HepG2 (cell line): ENCODE measurements around the gene CSF3R. TPM values are rescaled to one million over a fixed set of nuclear protein-coding genes. Genes with fewer than 3 reads are reported as not detected.
A peak's percentile ranks its signal among the peaks of the same experiment; 100 is the strongest.

ENCODE experiments used
- GTF2F1 ChIP-seq: fragments of 150-350 bp; IDR thresholded peaks from 2 replicates; pipeline ENCODE4 v1.6.1; 2014; ENCODE audit warnings: low read length
- HES4 ChIP-seq: sonication (generic); formaldehyde crosslinking; IDR thresholded peaks from 2 replicates; pipeline ENCODE4 v1.9.0; 2021; ENCODE audit warnings: mild to moderate bottlenecking, missing genetic modification reagents, borderline replicate concordance
- HIVEP1 ChIP-seq: sonication (generic); formaldehyde crosslinking; IDR thresholded peaks from 2 replicates; pipeline ENCODE4 v1.4.0; 2020; ENCODE audit warnings: mild to moderate bottlenecking, missing genetic modification reagents
- HNRNPH1 ChIP-seq: fragments of 200-400 bp; formaldehyde crosslinking; optimal IDR thresholded peaks from 2 replicates; pipeline ENCODE3; 2017; ENCODE audit warnings: mild to moderate bottlenecking, low read depth, low read length
- IRF2 ChIP-seq: IDR thresholded peaks from 2 replicates; pipeline ENCODE4 v1.6.1; 2018; ENCODE audit warnings: missing genetic modification reagents, missing compliant biosample characterization
- MYC ChIP-seq: sonication (generic); formaldehyde crosslinking; IDR thresholded peaks from 2 replicates; pipeline ENCODE4 v1.9.0; 2021; ENCODE audit warnings: missing genetic modification reagents, borderline replicate concordance
- NFIB ChIP-seq: sonication (generic); formaldehyde crosslinking; IDR thresholded peaks from 2 replicates; pipeline ENCODE4 v1.9.0; 2021; ENCODE audit warnings: missing genetic modification reagents, mild to moderate bottlenecking, borderline replicate concordance
- NR2F6 ChIP-seq, 2 experiments: IDR thresholded peaks; 2 replicates each; pipeline ENCODE4 v1.6.1; 2016; ENCODE audit warnings: antibody characterized with exemption in 1 of 2, mild to moderate bottlenecking in 1 of 2
- PRMT3 ChIP-seq: sonication (generic); formaldehyde crosslinking; IDR thresholded peaks from 2 replicates; pipeline ENCODE4 v1.8.1; 2022; ENCODE audit warnings: low read depth, mild to moderate bottlenecking, moderate library complexity, missing genetic modification reagents, borderline replicate concordance
- SNAPC5 ChIP-seq: sonication (generic); formaldehyde crosslinking; IDR thresholded peaks from 2 replicates; pipeline ENCODE4 v1.8.1; 2023; ENCODE audit warnings: mild to moderate bottlenecking, missing genetic modification reagents, borderline replicate concordance
- TFE3 ChIP-seq: IDR thresholded peaks from 2 replicates; pipeline ENCODE4 v1.6.1; 2016
- TOE1 ChIP-seq: sonication (generic); formaldehyde crosslinking; IDR thresholded peaks from 2 replicates; pipeline ENCODE4 v1.4.0; 2020; ENCODE audit warnings: mild to moderate bottlenecking, missing genetic modification reagents
- U2AF1 ChIP-seq: fragments of 200-400 bp; formaldehyde crosslinking; optimal IDR thresholded peaks from 2 replicates; pipeline ENCODE3; 2017; ENCODE audit warnings: mild to moderate bottlenecking, low read depth, low read length
- WIZ ChIP-seq: sonication (generic); formaldehyde crosslinking; IDR thresholded peaks from 2 replicates; pipeline ENCODE4 v1.5.1; 2020; ENCODE audit warnings: mild to moderate bottlenecking, missing genetic modification reagents
- ZKSCAN1 ChIP-seq: fragments of 150-350 bp; IDR thresholded peaks from 2 replicates; pipeline ENCODE4 v1.6.1; 2014; ENCODE audit warnings: low read length
- ZNF143 ChIP-seq: sonication (generic); formaldehyde crosslinking; IDR thresholded peaks from 2 replicates; pipeline ENCODE4 v1.4.0; 2020; ENCODE audit warnings: missing genetic modification reagents
- ZNF234 ChIP-seq: sonication (generic); formaldehyde crosslinking; conservative IDR thresholded peaks from 2 replicates; pipeline ENCODE4 v1.5.1; 2020; ENCODE audit warnings: mild to moderate bottlenecking, missing genetic modification reagents
- ZNF430 ChIP-seq: sonication (generic); formaldehyde crosslinking; IDR thresholded peaks from 2 replicates; pipeline ENCODE4 v1.9.0; 2021; ENCODE audit warnings: mild to moderate bottlenecking, missing genetic modification reagents
- ZNF543 ChIP-seq: sonication (generic); formaldehyde crosslinking; IDR thresholded peaks from 2 replicates; pipeline ENCODE4 v1.4.0; 2020; ENCODE audit warnings: mild to moderate bottlenecking, missing genetic modification reagents
- ZNF614 ChIP-seq: IDR thresholded peaks from 2 replicates; pipeline ENCODE4 v1.6.1; 2018; ENCODE audit warnings: missing biosample characterization, missing genetic modification reagents, inconsistent platforms, borderline replicate concordance
- ZNF766 ChIP-seq: sonication (generic); formaldehyde crosslinking; IDR thresholded peaks from 2 replicates; pipeline ENCODE4 v1.5.0; 2020; ENCODE audit warnings: missing genetic modification reagents, borderline replicate concordance
- ZNF891 ChIP-seq: sonication (generic); formaldehyde crosslinking; IDR thresholded peaks from 2 replicates; pipeline ENCODE4 v1.5.0; 2020; ENCODE audit warnings: mild to moderate bottlenecking, missing genetic modification reagents
- polyA plus RNA-seq, 8 experiments: library from polyadenylated mRNA; depleted of rRNA in 3 of 8; stranded (reverse) in 7 of 8; unstranded in 1 of 8; fragments of >200 nt; fragmentation: Illumina TruSeq in 4 of 8; extraction: Trizol in 4 of 8; gene quantifications; 2 replicates each; pipeline versions ENCODE4 v1.2.1 to v1.2.3, GENCODE V29; 2011 to 2016; ENCODE audit warnings: low read depth in 4 of 8, missing spikeins in 1 of 8, mixed read lengths in 1 of 8; ENCODE audit not compliant: insufficient read depth in 1 of 8
- total RNA-seq, 5 experiments: library from RNA; depleted of rRNA; stranded (reverse); fragments of >200 nt; fragmentation: Illumina TruSeq; extraction: Trizol; gene quantifications; 2 replicates each; pipeline ENCODE4 v1.2.3, GENCODE V29; 2016; ENCODE audit warnings: low read depth in 1 of 5
- TF ChIP-seq, protein P1 (sequence below): sonication (generic); formaldehyde crosslinking; IDR thresholded peaks from 2 replicates; pipeline ENCODE4 v1.5.1; 2020; ENCODE audit warnings: mild to moderate bottlenecking, missing genetic modification reagents
- TF ChIP-seq, protein P2 (sequence below): conservative IDR thresholded peaks from 2 replicates; pipeline ENCODE4 v1.6.1; 2018; ENCODE audit warnings: missing genetic modification reagents

Gene CSF3R
- total and polyA plus RNA-seq, 2 of the 13 experiments (the other 11 are each of a cell fraction or from before 2014, with no cell fraction given): 11.9 to 28.8 TPM

DNA sequence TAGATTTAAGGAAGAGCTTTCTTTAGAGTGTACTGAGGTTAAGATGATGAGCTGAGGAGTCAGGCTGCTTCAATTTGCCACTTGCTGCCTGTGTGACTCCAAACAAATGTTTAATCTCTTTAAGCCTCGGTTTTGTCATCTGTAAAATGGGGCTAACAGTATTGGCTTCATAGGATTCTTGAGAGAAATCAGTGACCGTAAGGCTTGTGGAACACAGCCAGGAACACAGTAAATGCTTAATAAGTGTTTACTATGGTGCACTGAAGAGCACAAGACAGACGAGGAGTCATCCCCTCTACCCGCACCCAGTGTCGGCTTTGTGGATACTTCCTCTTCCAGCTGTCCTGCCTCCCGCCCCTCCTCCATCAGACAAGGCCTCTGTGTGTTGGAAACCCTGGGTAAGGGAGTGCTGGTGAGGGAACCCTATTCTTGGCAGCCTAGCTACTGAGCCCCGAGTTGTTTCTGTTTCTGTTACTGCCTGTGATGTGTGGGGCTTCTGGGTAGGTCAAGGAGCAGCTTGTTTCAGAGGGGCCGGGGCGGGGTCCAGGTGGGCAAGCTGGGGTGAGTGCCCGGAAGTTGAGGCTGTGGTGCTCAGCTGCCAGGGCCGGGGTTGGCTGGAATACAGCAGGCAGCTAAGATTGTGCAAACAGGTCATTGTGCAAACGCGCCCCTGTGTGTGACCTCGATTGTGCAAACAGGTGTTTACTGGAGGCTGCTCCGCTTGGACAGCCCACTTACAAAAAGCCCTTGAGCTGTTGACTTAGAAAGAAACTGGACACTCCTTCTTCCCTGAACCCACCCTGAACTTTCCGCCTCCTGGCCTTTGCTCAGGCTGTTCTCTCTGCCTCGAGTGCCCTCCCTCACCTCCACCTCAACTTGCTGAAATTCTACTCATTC lies 4.0 kb upstream of the CSF3R start (continued):
- TF ChIP-seq, protein P1, sequence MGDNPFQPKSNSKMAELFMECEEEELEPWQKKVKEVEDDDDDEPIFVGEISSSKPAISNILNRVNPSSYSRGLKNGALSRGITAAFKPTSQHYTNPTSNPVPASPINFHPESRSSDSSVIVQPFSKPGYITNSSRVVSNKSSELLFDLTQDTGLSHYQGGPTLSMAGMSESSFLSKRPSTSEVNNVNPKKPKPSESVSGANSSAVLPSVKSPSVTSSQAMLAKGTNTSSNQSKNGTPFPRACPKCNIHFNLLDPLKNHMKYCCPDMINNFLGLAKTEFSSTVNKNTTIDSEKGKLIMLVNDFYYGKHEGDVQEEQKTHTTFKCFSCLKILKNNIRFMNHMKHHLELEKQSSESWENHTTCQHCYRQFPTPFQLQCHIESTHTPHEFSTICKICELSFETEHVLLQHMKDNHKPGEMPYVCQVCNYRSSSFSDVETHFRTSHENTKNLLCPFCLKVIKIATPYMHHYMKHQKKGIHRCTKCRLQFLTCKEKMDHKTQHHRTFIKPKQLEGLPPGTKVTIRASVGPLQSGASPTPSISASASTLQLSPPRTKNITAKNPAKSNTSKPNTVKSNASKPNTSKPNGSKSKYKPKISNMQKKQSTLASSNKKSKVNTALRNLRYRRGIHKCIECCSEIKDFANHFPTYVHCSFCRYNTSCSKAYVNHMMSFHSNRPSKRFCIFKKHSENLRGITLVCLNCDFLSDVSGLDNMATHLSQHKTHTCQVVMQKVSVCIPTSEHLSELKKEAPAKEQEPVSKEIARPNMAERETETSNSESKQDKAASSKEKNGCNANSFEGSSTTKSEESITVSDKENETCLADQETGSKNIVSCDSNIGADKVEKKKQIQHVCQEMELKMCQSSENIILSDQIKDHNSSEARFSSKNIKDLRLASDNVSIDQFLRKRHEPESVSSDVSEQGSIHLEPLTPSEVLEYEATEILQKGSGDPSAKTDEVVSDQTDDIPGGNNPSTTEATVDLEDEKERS (CRISPR knock-in tag): no peak; the same call in 1 of the 2 replicates
- peak; percentile 86; the same call in 1 of the 2 replicates for TF ChIP-seq PRMT3 (CRISPR knock-in tag)
- peak; percentile 90 for TF ChIP-seq MYC (CRISPR knock-in tag)
- TF ChIP-seq ZNF614 (CRISPR knock-in tag): peak; percentile 81
- no peak for TF ChIP-seq ZNF234
- TF ChIP-seq WIZ (CRISPR knock-in tag): 0 out of 2 replicates have a peak, but pooled peaks have one; percentile 64
- TF ChIP-seq GTF2F1: no peak
- TF ChIP-seq ZNF430 (CRISPR knock-in tag): peak; percentile 63; the same call in 1 of the 2 replicates
- no peak for TF ChIP-seq ZNF891
- no peak for TF ChIP-seq HNRNPH1
- peak; percentile 96 for TF ChIP-seq HIVEP1
- peak; percentile 83 for TF ChIP-seq ZNF543 (CRISPR knock-in tag)
- peak; percentile 90 for TF ChIP-seq IRF2 (CRISPR knock-in tag)
- TF ChIP-seq TOE1 (CRISPR knock-in tag): 0 out of 2 replicates have a peak, but pooled peaks have one; percentile 26
- peak; percentile 100 for TF ChIP-seq NR2F6 (IDR thresholded peaks at IDR 0.05)
- TF ChIP-seq NR2F6 (CRISPR knock-in tag; IDR thresholded peaks at IDR 0.05): peak; percentile 100
- TF ChIP-seq, protein P2, sequence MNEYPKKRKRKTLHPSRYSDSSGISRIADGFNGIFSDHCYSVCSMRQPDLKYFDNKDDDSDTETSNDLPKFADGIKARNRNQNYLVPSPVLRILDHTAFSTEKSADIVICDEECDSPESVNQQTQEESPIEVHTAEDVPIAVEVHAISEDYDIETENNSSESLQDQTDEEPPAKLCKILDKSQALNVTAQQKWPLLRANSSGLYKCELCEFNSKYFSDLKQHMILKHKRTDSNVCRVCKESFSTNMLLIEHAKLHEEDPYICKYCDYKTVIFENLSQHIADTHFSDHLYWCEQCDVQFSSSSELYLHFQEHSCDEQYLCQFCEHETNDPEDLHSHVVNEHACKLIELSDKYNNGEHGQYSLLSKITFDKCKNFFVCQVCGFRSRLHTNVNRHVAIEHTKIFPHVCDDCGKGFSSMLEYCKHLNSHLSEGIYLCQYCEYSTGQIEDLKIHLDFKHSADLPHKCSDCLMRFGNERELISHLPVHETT (CRISPR knock-in tag): peak; percentile 58; the same call in 1 of the 2 replicates
- TF ChIP-seq ZNF143 (CRISPR knock-in tag): peak; percentile 85
- TF ChIP-seq SNAPC5 (CRISPR knock-in tag): 0 out of 2 replicates have a peak, but pooled peaks have one; percentile 61
- TF ChIP-seq ZNF766 (CRISPR knock-in tag): peak; percentile 97; the same call in 1 of the 2 replicates
- TF ChIP-seq NFIB (CRISPR knock-in tag): no peak
- no peak for TF ChIP-seq U2AF1
- TF ChIP-seq TFE3 (CRISPR knock-in tag): peak; percentile 90
- TF ChIP-seq HES4 (CRISPR knock-in tag): no peak
- TF ChIP-seq ZKSCAN1: no peak; the same call in 1 of the 2 replicates
